Esophagus muscularis mucosa (tissue), 4 donors: ENCODE measurements around the gene NPIPB2. TPM values are rescaled to one million over a fixed set of nuclear protein-coding genes. Genes with fewer than 3 reads are reported as not detected.
A peak's percentile ranks its signal among the peaks of the same experiment; 100 is the strongest.
"Not testable (repeated sequence)": the region's sequence is repeated elsewhere in the genome, so short reads cannot be mapped to it uniquely, and the experiment has no call there.

Experiments
- DNase-seq: peaks from one replicate; pipeline ENCODE4 v3.0.0-alpha.2; 2017; ENCODE audit errors: extremely low spot score
- H3K27ac ChIP-seq, 4 donors: fragments of 200-600 bp; sonication (generic); replicated peaks in 1 of 4; 1 replicate in 3 of 4; 2 replicates in 1 of 4; pipeline ENCODE4 v1.5.1; 2016 to 2019; ENCODE audit warnings: mild to moderate bottlenecking in 1 of 4
- H3K27me3 ChIP-seq, 4 donors: fragments of 200-600 bp; sonication (generic); one replicate each; pipeline versions ENCODE4 v1.5.1 to v1.6.0; 2016 to 2019
- H3K36me3 ChIP-seq, 4 donors: fragments of 200-600 bp; sonication (generic); one replicate each; pipeline ENCODE4 v1.5.1; 2016 to 2019
- H3K4me1 ChIP-seq, 4 donors: fragments of 200-600 bp; sonication (generic); one replicate each; pipeline ENCODE4 v1.5.1; 2016 to 2019
- H3K4me3 ChIP-seq, 4 donors: fragments of 200-600 bp; sonication (generic); 1 replicate in 2 of 4; 2 replicates in 2 of 4; pipeline ENCODE4 v1.5.1; 2016 to 2019; ENCODE audit warnings: mild to moderate bottlenecking in 4 of 4, moderate library complexity in 1 of 4
- H3K9me3 ChIP-seq, 4 donors: fragments of 200-600 bp; sonication (generic); 1 replicate in 3 of 4; 2 replicates in 1 of 4; pipeline ENCODE4 v1.5.1; 2016 to 2019
- CTCF ChIP-seq, 3 experiments: fragments of 200-600 bp in 2 of 3; fragments of 450-650 bp in 1 of 3; sonication (generic) in 2 of 3; IDR thresholded peaks; one replicate each; pipeline ENCODE4 v1.5.1; 2017 to 2019; ENCODE audit warnings: antibody characterized with exemption in 3 of 3, mild to moderate bottlenecking in 2 of 3, moderate library complexity in 1 of 3
- EP300 ChIP-seq: sonication (generic); formaldehyde crosslinking; IDR thresholded peaks from one replicate; pipeline ENCODE4 v1.6.1; 2017; ENCODE audit warnings: antibody characterized with exemption
- POLR2A ChIP-seq: fragments of 450-650 bp; IDR thresholded peaks from one replicate; pipeline ENCODE4 v1.6.1; 2017; ENCODE audit warnings: antibody characterized with exemption, moderate library complexity, mild to moderate bottlenecking, low read depth
- POLR2AphosphoS5 ChIP-seq, 2 donors: sonication (generic); formaldehyde crosslinking; IDR thresholded peaks; one replicate each; pipeline ENCODE4 v1.6.1; 2017; ENCODE audit warnings: antibody characterized with exemption in 2 of 2
- WGBS: methylation state at CpG from one replicate; pipeline ENCODE4 v1.1.5; 2018; 5-methylcytosine and 5-hydroxymethylcytosine counted together
- intact Hi-C: fragments of 100-400 bp; cut with DNase I; formaldehyde crosslinking; loops from one replicate; pipeline ENCODE4 v1.15.1; 2023
- total RNA-seq, 4 donors: library from RNA; depleted of rRNA; stranded (reverse); fragments of >200 nt; gene quantifications; one replicate each; pipeline versions ENCODE4 v1.1.0 to v1.2.1, GENCODE V29; 2016

NPIPB2 gene
- total RNA-seq, 4 donors from 2014 or later: 0.66 to 12.3 (median 8.7) TPM

GRCh38 chr16:11976850-11977375, 35.1 kb upstream of the NPIPB2 start:
- no peak for DNase-seq
- Histone ChIP-seq H3K27me3 (no peaks in the 10 kb centered on the region), H3K36me3 (peaks cover 0 to 8% (median 4%) of the 10 kb centered on the region in 4 donors), H3K9me3 (no peaks in the 10 kb centered on the region), H3K4me3 (peak overlapping the region; percentile 73 to 98 (median 87)), H3K27ac (peak overlapping the region; percentile 84 to 88 (median 86)), H3K4me1 (peaks cover 23 to 31% (median 29%) of the 10 kb centered on the region in 4 donors)
- intact Hi-C loops: loop anchor here (2.0 to 5.0 kb wide), 3 partner anchors 60 to 125 kb away; partner anchors contain the start of gene RSL1D1
- WGBS: under 1% methylated on average over 10 of the region's 22 CpGs
- TF ChIP-seq CTCF (IDR thresholded peaks at IDR 0.05) (no peak), POLR2AphosphoS5 (IDR thresholded peaks at IDR 0.05) (no peak), EP300 (no peak), POLR2A (no peak)

GRCh38 chr16:11973070-11973469, 31.2 kb upstream of the NPIPB2 start:
- Histone ChIP-seq H3K27ac (no peak overlapping the region), H3K36me3 (peaks cover 0 to 8% (median 4%) of the 10 kb centered on the region in 4 donors), H3K9me3 (no peaks in the 10 kb centered on the region), H3K4me3 (no peak overlapping the region), H3K4me1 (peaks cover 19 to 22% (median 21%) of the 10 kb centered on the region in 4 donors), H3K27me3 (no peaks in the 10 kb centered on the region)
- 92% methylated on average over 5 of the region's 5 CpGs for WGBS
- TF ChIP-seq CTCF (IDR thresholded peaks at IDR 0.05) (no peak), EP300 (no peak), POLR2AphosphoS5 (IDR thresholded peaks at IDR 0.05) (no peak), POLR2A (no peak)
- DNase-seq: no peak
- intact Hi-C loops: no loop called here

- no peak overlapping the region for H3K27ac ChIP-seq
- H3K9me3 ChIP-seq: no peaks in the 10 kb centered on the region
- DNase-seq: no peak
- intact Hi-C loops: no loop called here
- peaks cover 9 to 13% (median 12%) of the 10 kb centered on the region in 4 donors for H3K4me1 ChIP-seq
- TF ChIP-seq CTCF (IDR thresholded peaks at IDR 0.05) (peak in 1 of 3 experiments; percentile 18), POLR2A (no peak), POLR2AphosphoS5 (IDR thresholded peaks at IDR 0.05) (no peak)
- H3K36me3 ChIP-seq: peaks cover 0 to 8% (median 4%) of the 10 kb centered on the region in 4 donors
- WGBS: 89% methylated on average over 11 of the region's 11 CpGs
- no peak overlapping the region for H3K4me3 ChIP-seq
- H3K27me3 ChIP-seq: peaks cover 0 to 5% (median 0%) of the 10 kb centered on the region in 4 donors
Measured at GRCh38 chr16:11972128-11972527, 30.3 kb upstream of the NPIPB2 start.

GRCh38 chr16:11970292-11970691, 28.4 kb upstream of the NPIPB2 start:
- H3K9me3 ChIP-seq, intact Hi-C loops, H3K4me3 ChIP-seq, H3K27ac ChIP-seq, H3K36me3 ChIP-seq, H3K27me3 ChIP-seq, H3K4me1 ChIP-seq, DNase-seq: not testable (repeated sequence)
- WGBS: 94% methylated on average over 5 of the region's 5 CpGs

- Histone ChIP-seq H3K4me3 (no peak overlapping the region), H3K27me3 (peaks cover 0 to 8% (median 0%) of the 10 kb centered on the region in 4 donors), H3K36me3 (peaks cover 0 to 3% (median 1%) of the 10 kb centered on the region in 4 donors), H3K27ac (no peak overlapping the region), H3K4me1 (peaks cover 0 to 4% (median 0%) of the 10 kb centered on the region in 4 donors), H3K9me3 (no peaks in the 10 kb centered on the region)
- intact Hi-C loops: no loop called here
- 91% methylated on average over 3 of the region's 3 CpGs for WGBS
- TF ChIP-seq POLR2AphosphoS5 (IDR thresholded peaks at IDR 0.05): no peak
- TF ChIP-seq EP300: no peak
- TF ChIP-seq CTCF (IDR thresholded peaks at IDR 0.05): no peak
- TF ChIP-seq POLR2A: no peak
- no peak for DNase-seq
Measured at GRCh38 chr16:11968577-11968976, 26.7 kb upstream of the NPIPB2 start.
